Stimulated activated CD4-positive, alpha-beta T cell treated with anti-CD3 and anti-CD28 coated beads, Interleukin-4, amount 100 ng/mL, for 48 hours (primary cell): Measurements from ENCODE around the gene RAB31.

Experiments used
- DNase-seq, 2 donors: peaks; one replicate each; pipeline ENCODE4 v3.0.0-alpha.2; 2020; ENCODE audit warnings: low read depth in 2 of 2

Gene RAB31

GRCh38 chr18:9818423-9818734 is 110.3 kb downstream of the RAB31 start:
- no peak for DNase-seq

GRCh38 chr18:9820127-9820526 is 112.0 kb downstream of the RAB31 start:
- DNase-seq = no peak

GRCh38 chr18:9820719-9821118 is 112.6 kb downstream of the RAB31 start:
- no peak for DNase-seq

GRCh38 chr18:9822587-9823185 is 114.6 kb downstream of the RAB31 start:
- DNase-seq = no peak

GRCh38 chr18:9823805-9824473 is 115.8 kb downstream of the RAB31 start:
- DNase-seq = no peak

GRCh38 chr18:9824474-9824832 is 116.4 kb downstream of the RAB31 start:
- DNase-seq = no peak

- no peak for DNase-seq
Measured at GRCh38 chr18:9824952-9825371, 116.9 kb downstream of the RAB31 start.

GRCh38 chr18:9825571-9826073 is 117.5 kb downstream of the RAB31 start:
- DNase-seq = no peak

- DNase-seq = no peak
Measured at GRCh38 chr18:9826685-9827084, 118.6 kb downstream of the RAB31 start.

- no peak for DNase-seq
Measured at GRCh38 chr18:9827211-9827792, 119.2 kb downstream of the RAB31 start.

- no peak for DNase-seq
Measured at GRCh38 chr18:9827793-9828505, 119.8 kb downstream of the RAB31 start.

- no peak for DNase-seq
Measured at GRCh38 chr18:9828506-9829396, 120.7 kb downstream of the RAB31 start.

GRCh38 chr18:9829397-9829712 is 121.3 kb downstream of the RAB31 start:
- no peak for DNase-seq

GRCh38 chr18:9831036-9831722 is 123.1 kb downstream of the RAB31 start:
- no peak for DNase-seq

GRCh38 chr18:9831723-9832199 is 123.7 kb downstream of the RAB31 start:
- no peak for DNase-seq

- no peak for DNase-seq
Measured at GRCh38 chr18:9832871-9833270, 124.8 kb downstream of the RAB31 start.

- no peak for DNase-seq
Measured at GRCh38 chr18:9834551-9834950, 126.5 kb downstream of the RAB31 start.

GRCh38 chr18:9835113-9835755 is 127.1 kb downstream of the RAB31 start:
- DNase-seq = no peak

- no peak for DNase-seq
Measured at GRCh38 chr18:9835825-9836224, 127.7 kb downstream of the RAB31 start.

GRCh38 chr18:9838144-9838877 is 130.2 kb downstream of the RAB31 start:
- DNase-seq = no peak
